Stomach (tissue), 9 donors: ENCODE data around the gene TAB2. TPM values are rescaled to one million over a fixed set of nuclear protein-coding genes. Genes with fewer than 3 reads are reported as not detected.

ENCODE experiments used
- DNase-seq, 2 donors: peaks; one replicate each; pipeline versions ENCODE4 v3.0.0 to v3.0.0-alpha.2; 2013 to 2019
- H3K27ac ChIP-seq, 5 donors: fragments of 200-600 bp in 4 of 5; sonication (generic) in 4 of 5; one replicate each; pipeline ENCODE4 v1.5.1; 2013 to 2019; ENCODE audit warnings: mild to moderate bottlenecking in 1 of 5, moderate library complexity in 1 of 5
- H3K27me3 ChIP-seq, 3 donors: fragments of 200-600 bp; sonication (generic); one replicate each; pipeline ENCODE4 v1.5.1; 2017 to 2019; ENCODE audit warnings: mixed run types in 1 of 3
- H3K36me3 ChIP-seq, 4 donors: fragments of 200-600 bp; sonication (generic); 1 replicate in 3 of 4; 2 replicates in 1 of 4; pipeline ENCODE4 v1.5.1; 2016 to 2019
- H3K4me1 ChIP-seq, 4 donors: fragments of 200-600 bp; sonication (generic); one replicate each; pipeline ENCODE4 v1.5.1; 2016 to 2019
- H3K4me3 ChIP-seq, 4 donors: fragments of 200-600 bp; sonication (generic) in 3 of 4; one replicate each; pipeline ENCODE4 v1.5.1; 2016 to 2019; ENCODE audit warnings: mild to moderate bottlenecking in 1 of 4
- H3K9me3 ChIP-seq, 4 donors: fragments of 200-600 bp; sonication (generic); one replicate each; pipeline ENCODE4 v1.5.1; 2016 to 2019
- CTCF ChIP-seq, 7 experiments: fragments of 450-650 bp in 4 of 7; fragments of 200-600 bp in 3 of 7; sonication (generic) in 3 of 7; IDR thresholded peaks; one replicate each; pipeline ENCODE4 v1.5.1; 2016 to 2019; ENCODE audit warnings: antibody characterized with exemption in 7 of 7, control low read depth in 2 of 7, mild to moderate bottlenecking in 1 of 7
- EP300 ChIP-seq: sonication (generic); formaldehyde crosslinking; IDR thresholded peaks from one replicate; pipeline ENCODE4 v1.6.1; 2017; ENCODE audit warnings: antibody characterized with exemption
- POLR2A ChIP-seq, 4 donors: fragments of 450-650 bp; IDR thresholded peaks; one replicate each; pipeline ENCODE4 v1.6.1; 2016; ENCODE audit warnings: antibody characterized with exemption in 4 of 4, control low read depth in 2 of 4, mild to moderate bottlenecking in 1 of 4, moderate library complexity in 1 of 4
- POLR2AphosphoS5 ChIP-seq, 3 donors: sonication (generic); formaldehyde crosslinking; IDR thresholded peaks; one replicate each; pipeline ENCODE4 v1.6.1; 2016; ENCODE audit warnings: antibody characterized with exemption in 3 of 3
- WGBS, 5 donors: extraction: QIAGEN DNeasy Blood & Tissue Kit in 3 of 5; methylation state at CpG; one replicate each; pipeline versions ENCODE4 v1.1.5 to v1.1.7; 2013 to 2018; 5-methylcytosine and 5-hydroxymethylcytosine counted together
- intact Hi-C: fragments of 100-400 bp; cut with DNase I; formaldehyde crosslinking; loops from one replicate; pipeline ENCODE4 v1.15.1; 2023; ENCODE audit warnings: low total_unique reads
- polyA plus RNA-seq, 3 donors: library from polyadenylated mRNA; stranded (reverse); fragments of 200-250 nt; gene quantifications; one replicate each; pipeline ENCODE4 v1.2.3, GENCODE V29; 2013
- total RNA-seq, 5 donors: library from RNA; depleted of rRNA; stranded (reverse); fragments of >200 nt; gene quantifications; one replicate each; pipeline versions ENCODE4 v1.1.0 to v1.2.3, GENCODE V29; 2014 to 2016
- donor health status: healthy with polysubstance abuse.
- donor health status: Bipolar disorder and iron deficiency.
- donor health status: healthy.

TAB2 gene
- total and polyA plus RNA-seq, 8 donors: 14.1 to 119 (median 47.4) TPM

- H3K27me3 ChIP-seq: peaks cover 0 to 23% (median 0%) of the 10 kb centered on the region in 3 donors
- DNase-seq: no peak
- no peak for TF ChIP-seq CTCF (IDR thresholded peaks at IDR 0.05)
- no peak for TF ChIP-seq POLR2A (IDR thresholded peaks at IDR 0.05)
- TF ChIP-seq EP300: no peak
- no peak for TF ChIP-seq POLR2AphosphoS5 (IDR thresholded peaks at IDR 0.05)
- no peak overlapping the region for H3K4me3 ChIP-seq
- no peaks in the 10 kb centered on the region for H3K9me3 ChIP-seq
- peaks cover 0 to 7% (median under 1%) of the 10 kb centered on the region in 4 donors for H3K4me1 ChIP-seq
- intact Hi-C loops: loop anchor here (10.0 kb wide), 1 partner anchor 70 kb away; no protein-coding TSS in a partner anchor
- WGBS, 5 donors: 79 to 91% (median 85%) methylated on average over 4 to 6 of the region's 6 CpGs; no CpG with 5 or more reads in 1 of the 5 donors
- H3K36me3 ChIP-seq: no peaks in the 10 kb centered on the region
- no peak overlapping the region for H3K27ac ChIP-seq
Observed at GRCh38 chr6:149445095-149445466, 127.6 kb downstream of the TAB2 start.

GRCh38 chr6:149445573-149445972 is 128.1 kb downstream of the TAB2 start:
- H3K27ac ChIP-seq: no peak overlapping the region
- TF ChIP-seq EP300: no peak
- no peak for TF ChIP-seq POLR2A (IDR thresholded peaks at IDR 0.05)
- TF ChIP-seq POLR2AphosphoS5 (IDR thresholded peaks at IDR 0.05): no peak
- no peak for TF ChIP-seq CTCF (IDR thresholded peaks at IDR 0.05)
- peaks cover 0 to 27% (median 4%) of the 10 kb centered on the region in 3 donors for H3K27me3 ChIP-seq
- no peak overlapping the region for H3K4me3 ChIP-seq
- WGBS, 5 donors: 88 to 93% (median 92%) methylated on average over 7 of the region's 7 CpGs
- DNase-seq: no peak
- H3K9me3 ChIP-seq: no peaks in the 10 kb centered on the region
- H3K36me3 ChIP-seq: no peaks in the 10 kb centered on the region
- intact Hi-C loops: loop anchor here (10.0 kb wide), 1 partner anchor 69 kb away; no protein-coding TSS in a partner anchor
- H3K4me1 ChIP-seq: peaks cover 5 to 11% (median 6%) of the 10 kb centered on the region in 4 donors

GRCh38 chr6:149446791-149447376 is 129.4 kb downstream of the TAB2 start:
- Histone ChIP-seq H3K36me3 (no peaks in the 10 kb centered on the region), H3K4me1 (peaks cover 17 to 19% (median 17%) of the 10 kb centered on the region in 4 donors), H3K4me3 (no peak overlapping the region), H3K27ac (no peak overlapping the region), H3K9me3 (no peaks in the 10 kb centered on the region), H3K27me3 (peaks cover 0 to 37% (median 15%) of the 10 kb centered on the region in 3 donors)
- intact Hi-C loops: loop anchor here (10.0 kb wide), 1 partner anchor 68 kb away; no protein-coding TSS in a partner anchor
- DNase-seq: no peak
- WGBS, 5 donors: 87 to 94% (median 90%) methylated on average over 5 of the region's 5 CpGs
- TF ChIP-seq CTCF (IDR thresholded peaks at IDR 0.05) (no peak), POLR2AphosphoS5 (IDR thresholded peaks at IDR 0.05) (no peak), EP300 (no peak), POLR2A (IDR thresholded peaks at IDR 0.05) (no peak)

GRCh38 chr6:149448821-149449453 is 131.4 kb downstream of the TAB2 start:
- intact Hi-C loops: loop anchor here (10.0 kb wide), 1 partner anchor 66 kb away; no protein-coding TSS in a partner anchor
- Histone ChIP-seq H3K9me3 (no peaks in the 10 kb centered on the region), H3K36me3 (no peaks in the 10 kb centered on the region), H3K27me3 (peaks cover 0 to 37% (median 15%) of the 10 kb centered on the region in 3 donors), H3K27ac (no peak overlapping the region), H3K4me1 (peaks cover 20 to 32% (median 28%) of the 10 kb centered on the region in 4 donors), H3K4me3 (no peak overlapping the region)
- 89 to 98% (median 95%) methylated on average over 5 of the region's 5 CpGs for whole genome bisulfite sequencing, 5 donors
- no peak for TF ChIP-seq CTCF (IDR thresholded peaks at IDR 0.05)
- no peak for TF ChIP-seq POLR2A (IDR thresholded peaks at IDR 0.05)
- no peak for TF ChIP-seq EP300
- no peak for TF ChIP-seq POLR2AphosphoS5 (IDR thresholded peaks at IDR 0.05)
- DNase-seq: no peak
